IMR-90 (cell line): ENCODE data around the gene STAB1. TPM values are rescaled to one million over a fixed set of nuclear protein-coding genes. Genes with fewer than 3 reads are reported as not detected.
A peak's percentile ranks its signal among the peaks of the same experiment; 100 is the strongest.

ENCODE experiments used
- ATAC-seq: fragments of 200-7000 bp; cut with Tn5 transposase; 2 replicates; pipeline ENCODE4 v1.9.1; 2020; ENCODE audit warnings: low read depth, mild to moderate bottlenecking, moderate library complexity
- BruUV-seq: library from RNA; stranded (reverse); fragments of 400-500 nt; replicated peaks from 2 replicates; lab custom pipeline; 2021; lab: Mats Ljungman, UMichigan
- CTCF ChIA-PET: fragments of 300-600 bp; formaldehyde crosslinking; extraction: SDS; loops from one replicate; lab custom pipeline; 2021; ENCODE audit warnings: antibody characterized with exemption; lab: Yijun Ruan, JAX
- POLR2A ChIA-PET: fragments of 300-600 bp; sonication (Branson Sonifier 250); formaldehyde crosslinking; loops from one replicate; lab custom pipeline; 2022; ENCODE audit warnings: antibody characterized with exemption; ENCODE audit not compliant: unreplicated experiment; lab: Charles Lee
- DNase-seq: peaks from one replicate; pipeline ENCODE4 v3.0.0; 2013
- H2AFZ ChIP-seq: replicated peaks from 2 replicates; pipeline ENCODE3; 2013; ENCODE audit warnings: low read length, mild to moderate bottlenecking; ENCODE audit not compliant: poor library complexity
- H2AK5ac ChIP-seq: 2 replicates; pipeline ENCODE4 v1.6.1; 2013; ENCODE audit warnings: low read depth, low read length, inconsistent platforms
- H2AK9ac ChIP-seq: replicated peaks from 2 replicates; pipeline ENCODE3; 2013; ENCODE audit warnings: mild to moderate bottlenecking, low read depth, low read length, moderate library complexity; ENCODE audit not compliant: poor library complexity
- H2BK120ac ChIP-seq: 2 replicates; pipeline ENCODE4 v1.6.1; 2013; ENCODE audit warnings: low read depth, low read length, inconsistent platforms
- H2BK15ac ChIP-seq: 3 replicates; pipeline ENCODE4 v1.6.1; 2013; ENCODE audit warnings: low read depth, low read length, inconsistent platforms
- H2BK20ac ChIP-seq: 2 replicates; pipeline ENCODE4 v1.6.1; 2013; ENCODE audit warnings: low read depth, mild to moderate bottlenecking, inconsistent platforms, low read length, moderate library complexity
- H2BK5ac ChIP-seq: 2 replicates; pipeline ENCODE4 v1.6.1; 2013; ENCODE audit warnings: mild to moderate bottlenecking, low read depth, low read length, inconsistent platforms; ENCODE audit not compliant: poor library complexity, severe bottlenecking
- H3K14ac ChIP-seq: replicated peaks from 2 replicates; pipeline ENCODE4 v1.6.1; 2013; ENCODE audit warnings: low read depth, low read length, inconsistent platforms
- H3K18ac ChIP-seq: 2 replicates; pipeline ENCODE4 v1.6.1; 2013; ENCODE audit warnings: low read depth, low read length, control low read depth
- H3K23ac ChIP-seq: 2 replicates; pipeline ENCODE4 v1.6.1; 2013; ENCODE audit warnings: low read depth, low read length, inconsistent platforms
- H3K27ac ChIP-seq: 2 replicates; pipeline ENCODE4 v1.5.1; 2013; ENCODE audit warnings: mild to moderate bottlenecking, control low read depth, low read length; ENCODE audit not compliant: insufficient read depth
- H3K27me3 ChIP-seq: 2 replicates; pipeline ENCODE4 v1.6.1; 2013; ENCODE audit warnings: low read length; ENCODE audit not compliant: control insufficient read depth, insufficient read depth
- H3K36me3 ChIP-seq: 2 replicates; pipeline ENCODE4 v1.6.1; 2013; ENCODE audit warnings: low read length, mixed read lengths; ENCODE audit not compliant: control insufficient read depth, insufficient read depth
- H3K4ac ChIP-seq: 2 replicates; pipeline ENCODE4 v1.6.1; 2013; ENCODE audit warnings: low read depth, low read length, inconsistent platforms
- H3K4me1 ChIP-seq: 2 replicates; pipeline ENCODE4 v1.6.1; 2013; ENCODE audit warnings: low read length, mixed read lengths; ENCODE audit not compliant: control insufficient read depth, insufficient read depth
- H3K4me2 ChIP-seq: 2 replicates; pipeline ENCODE4 v1.6.1; 2013; ENCODE audit warnings: low read depth, mild to moderate bottlenecking, control low read depth, low read length, moderate library complexity
- H3K4me3 ChIP-seq: 2 replicates; pipeline ENCODE4 v1.5.1; 2013; ENCODE audit warnings: low read depth, mild to moderate bottlenecking, control low read depth, low read length, moderate library complexity; ENCODE audit not compliant: insufficient read depth
- H3K56ac ChIP-seq: 2 replicates; pipeline ENCODE4 v1.6.1; 2013; ENCODE audit warnings: low read length, inconsistent platforms; ENCODE audit not compliant: insufficient read depth; ENCODE audit errors: extremely low read depth
- H3K79me1 ChIP-seq, 2 experiments: 2 replicates each; pipeline ENCODE4 v1.6.1; 2013; ENCODE audit warnings: low read length in 2 of 2, inconsistent platforms in 1 of 2, low read depth in 1 of 2
- H3K9ac ChIP-seq: 2 replicates; pipeline ENCODE4 v1.6.1; 2013; ENCODE audit warnings: low read depth, low read length, control low read depth
- H3K9me1 ChIP-seq: 2 replicates; pipeline ENCODE4 v1.6.1; 2013; ENCODE audit warnings: low read length, inconsistent platforms; ENCODE audit not compliant: insufficient read depth
- H3K9me3 ChIP-seq: 2 replicates; pipeline ENCODE4 v1.6.1; 2013; ENCODE audit warnings: low read length; ENCODE audit not compliant: control insufficient read depth, insufficient read depth
- H4K20me1 ChIP-seq: 2 replicates; pipeline ENCODE4 v1.6.1; 2013; ENCODE audit warnings: low read length, inconsistent platforms; ENCODE audit not compliant: insufficient read depth
- H4K5ac ChIP-seq: 2 replicates; pipeline ENCODE4 v1.6.1; 2013; ENCODE audit warnings: mild to moderate bottlenecking, low read depth, low read length, control low read depth
- H4K8ac ChIP-seq, 2 experiments: 2 replicates each; pipeline ENCODE4 v1.6.1; 2013; ENCODE audit warnings: low read depth in 2 of 2, low read length in 2 of 2, control low read depth in 1 of 2, inconsistent platforms in 1 of 2
- H4K91ac ChIP-seq: 2 replicates; pipeline ENCODE4 v1.6.1; 2013; ENCODE audit warnings: low read depth, low read length, inconsistent platforms; ENCODE audit not compliant: insufficient read depth
- POLR2A ChIP-seq: IDR thresholded peaks from 2 replicates; pipeline ENCODE4 v1.6.1; 2012; ENCODE audit warnings: mild to moderate bottlenecking, low read depth, low read length
- USF2 ChIP-seq: fragments of 150-350 bp; IDR thresholded peaks from 2 replicates; pipeline ENCODE4 v1.6.1; 2017; ENCODE audit warnings: mild to moderate bottlenecking, antibody characterized with exemption, low read length, low read depth
- WGBS, 2 experiments: methylation state at CpG; one replicate each; pipeline versions ENCODE4 v1.1.5 to v1.1.7; 2013; ENCODE audit warnings: missing lambda C conversion rate in 2 of 2; ENCODE audit not compliant: insufficient read length in 1 of 2; ENCODE audit errors: extremely low coverage in 2 of 2; 5-methylcytosine and 5-hydroxymethylcytosine counted together
- dilution Hi-C: fragments of 300-500 bp; cut with HindIII; formaldehyde crosslinking; loops from one replicate; pipeline ENCODE4 v1.14.3; 2018; ENCODE audit warnings: low sequenced_read_pairs; ENCODE audit not compliant: unreplicated experiment
- in situ Hi-C: fragments of 300-500 bp; cut with MboI; formaldehyde crosslinking; loops from 3 replicates; pipeline ENCODE4 v1.14.3; 2019; ENCODE audit warnings: low sequenced_read_pairs, inconsistent platforms, mixed read lengths
- intact Hi-C: fragments of 100-400 bp; cut with micrococcal nuclease; formaldehyde crosslinking; loops from 2 replicates; pipeline ENCODE4 v1.10.0; 2022
- polyA plus RNA-seq, 3 experiments: library from polyadenylated mRNA; depleted of rRNA; stranded (reverse); fragments of >200 nt; gene quantifications; 2 replicates each; pipeline ENCODE4 v1.2.3, GENCODE V29; 2012; ENCODE audit warnings: low replicate concordance in 1 of 3
- total RNA-seq: library from RNA; depleted of rRNA; stranded (reverse); fragments of >200 nt; gene quantifications from 2 replicates; pipeline ENCODE4 v1.2.3, GENCODE V29; 2012

The STAB1 gene
- total and polyA plus RNA-seq, 2 of the 4 experiments (the other 2 are of a cell fraction), result not detected

- peak overlapping the region; percentile 4; the same call in 1 of the 2 replicates for H3K27ac ChIP-seq
- H3K56ac ChIP-seq, result no peak overlapping the region
- peak overlapping the region; percentile 90 for H3K14ac ChIP-seq
- no peak overlapping the region for H4K91ac ChIP-seq
- WGBS, 2 experiments, result 90% methylated on average over 7 of the region's 7 CpGs; no CpG with 5 or more reads in 1 of the 2 experiments
- in situ Hi-C loops, result no loop called here
- dilution Hi-C loops, result no loop called here
- no peaks in the 10 kb centered on the region for H3K27me3 ChIP-seq
- H3K4me3 ChIP-seq, result peak overlapping the region; percentile 81
- H3K9me3 ChIP-seq, result no peaks in the 10 kb centered on the region
- peak overlapping the region; percentile 86; the same call in 1 of the 2 replicates for H2AK5ac ChIP-seq
- H2BK15ac ChIP-seq, result no peak overlapping the region
- H4K5ac ChIP-seq, result peak overlapping the region; percentile 25; the same call in 1 of the 2 replicates
- H2AK9ac ChIP-seq, result peak overlapping the region; percentile 32
- peak overlapping the region; percentile 37; the same call in 1 of the 2 replicates for H3K4ac ChIP-seq
- intact Hi-C loops, result loop anchor here (2.0 kb wide), 1 partner anchor 65 kb away; no protein-coding TSS in a partner anchor
- no peak overlapping the region for H2BK120ac ChIP-seq
- peaks cover 22% of the 10 kb centered on the region for H3K9me1 ChIP-seq
- peak overlapping the region; percentile 98 for H3K4me2 ChIP-seq
- DNase-seq, result no peak
- no peak for TF ChIP-seq USF2
- TF ChIP-seq POLR2A, result 0 out of 2 replicates have a peak, but pooled peaks have one; percentile 20
- peak overlapping the region; percentile 89 for H3K9ac ChIP-seq
- H2BK5ac ChIP-seq, result peak overlapping the region; percentile 70
- H2AFZ ChIP-seq, result no peak overlapping the region
- no peak overlapping the region for H4K8ac ChIP-seq
- H4K20me1 ChIP-seq, result peaks cover 26% of the 10 kb centered on the region
- no peak overlapping the region for H2BK20ac ChIP-seq
- H3K36me3 ChIP-seq, result peaks cover 8% of the 10 kb centered on the region
- POLR2A ChIA-PET, result interaction anchor here (0.6 kb wide), 1 partner anchor 90 kb away, joined by 3 read pairs; no protein-coding TSS in a partner anchor
- CTCF ChIA-PET, result no interaction called here
- ATAC-seq, result no peak
- BruUV-seq, result no TSS peak
- H3K23ac ChIP-seq, result peak overlapping the region; percentile 91
- peaks cover 25 to 74% of the 10 kb centered on the region in 2 experiments for H3K79me1 ChIP-seq
- peaks cover 15% of the 10 kb centered on the region for H3K4me1 ChIP-seq
- no peak overlapping the region for H3K18ac ChIP-seq
Measured at GRCh38 chr3:52537726-52538421, 42.7 kb downstream of the STAB1 start.
